Measurements from ENCODE around the gene AGBL3. TPM values are rescaled to one million over a fixed set of nuclear protein-coding genes. Genes with fewer than 3 reads are reported as not detected.

Gene AGBL3
- total RNA-seq, 1 donor from 2014 or later = 0.91 TPM

DNA sequence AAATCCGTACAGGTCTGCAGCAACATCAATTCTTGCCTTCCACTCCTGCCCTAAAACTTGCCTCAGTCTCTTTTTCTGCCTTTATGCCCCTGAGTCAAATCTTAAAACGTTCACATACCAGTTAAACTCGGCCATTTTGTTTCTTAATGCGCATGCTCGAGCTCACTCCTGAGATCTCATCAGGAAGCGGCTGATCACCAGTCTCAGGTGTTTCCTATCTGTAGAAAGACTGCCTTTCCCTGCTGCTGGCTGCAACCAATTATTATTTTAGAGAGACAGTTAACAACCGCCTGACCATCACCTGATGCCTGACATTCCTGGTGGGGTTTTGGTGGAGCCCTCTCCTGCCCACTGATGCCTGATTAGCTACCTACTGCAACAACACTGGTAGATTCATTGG, 91.3 kb downstream of the AGBL3 start:
- no peaks in the 10 kb centered on the region for H3K4me1 ChIP-seq (ENCODE audit: insufficient read depth, low read length)
- Mint-ChIP-seq H3K27ac (ENCODE audit: unreplicated experiment) (no peak overlapping the region), H3K36me3 (ENCODE audit: low read depth, unreplicated experiment) (no peaks in the 10 kb centered on the region), H3K4me1 (ENCODE audit: low read depth, unreplicated experiment) (no peaks in the 10 kb centered on the region), H3K27me3 (ENCODE audit: low read depth, unreplicated experiment) (no peaks in the 10 kb centered on the region), H3K9me3 (ENCODE audit: unreplicated experiment) (peaks cover 3% of the 10 kb centered on the region), H3K4me3 (ENCODE audit: unreplicated experiment) (no peak overlapping the region)
- TF ChIP-seq, protein P1, sequence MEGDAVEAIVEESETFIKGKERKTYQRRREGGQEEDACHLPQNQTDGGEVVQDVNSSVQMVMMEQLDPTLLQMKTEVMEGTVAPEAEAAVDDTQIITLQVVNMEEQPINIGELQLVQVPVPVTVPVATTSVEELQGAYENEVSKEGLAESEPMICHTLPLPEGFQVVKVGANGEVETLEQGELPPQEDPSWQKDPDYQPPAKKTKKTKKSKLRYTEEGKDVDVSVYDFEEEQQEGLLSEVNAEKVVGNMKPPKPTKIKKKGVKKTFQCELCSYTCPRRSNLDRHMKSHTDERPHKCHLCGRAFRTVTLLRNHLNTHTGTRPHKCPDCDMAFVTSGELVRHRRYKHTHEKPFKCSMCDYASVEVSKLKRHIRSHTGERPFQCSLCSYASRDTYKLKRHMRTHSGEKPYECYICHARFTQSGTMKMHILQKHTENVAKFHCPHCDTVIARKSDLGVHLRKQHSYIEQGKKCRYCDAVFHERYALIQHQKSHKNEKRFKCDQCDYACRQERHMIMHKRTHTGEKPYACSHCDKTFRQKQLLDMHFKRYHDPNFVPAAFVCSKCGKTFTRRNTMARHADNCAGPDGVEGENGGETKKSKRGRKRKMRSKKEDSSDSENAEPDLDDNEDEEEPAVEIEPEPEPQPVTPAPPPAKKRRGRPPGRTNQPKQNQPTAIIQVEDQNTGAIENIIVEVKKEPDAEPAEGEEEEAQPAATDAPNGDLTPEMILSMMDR (IDR thresholded peaks at IDR 0.05; ENCODE audit: insufficient read depth, low read depth, low read length) = no peak
- no peak for TF ChIP-seq EZH2 (IDR thresholded peaks at IDR 0.05; ENCODE audit: insufficient read depth, low read length)
- no peaks in the 10 kb centered on the region for H3K27me3 ChIP-seq (ENCODE audit: insufficient read depth, low read length)
- no peaks in the 10 kb centered on the region for H3K9me3 ChIP-seq (ENCODE audit: insufficient read depth, low read depth, low read length)
- no peaks in the 10 kb centered on the region for H4K20me1 ChIP-seq (ENCODE audit: insufficient read depth, low read length)
- H3K36me3 ChIP-seq (ENCODE audit: insufficient read depth, low read length) = no peaks in the 10 kb centered on the region
- no peak for FAIRE-seq
- H3K4me3 ChIP-seq (ENCODE audit: insufficient read depth, low read depth, low read length) = no peak overlapping the region
- no peak overlapping the region for H3K27ac ChIP-seq (ENCODE audit: low read depth, low read length)
- no peak overlapping the region for H2AFZ ChIP-seq (ENCODE audit: low read depth, low read length)
- no peak overlapping the region for H3K9ac ChIP-seq (ENCODE audit: low read length)
- no peak overlapping the region for H3K4me2 ChIP-seq (ENCODE audit: low read length)
- DNase-seq (ENCODE audit: low read depth) = no peak
- H3K79me2 ChIP-seq (ENCODE audit: insufficient read depth, low read length) = no peaks in the 10 kb centered on the region

DNA sequence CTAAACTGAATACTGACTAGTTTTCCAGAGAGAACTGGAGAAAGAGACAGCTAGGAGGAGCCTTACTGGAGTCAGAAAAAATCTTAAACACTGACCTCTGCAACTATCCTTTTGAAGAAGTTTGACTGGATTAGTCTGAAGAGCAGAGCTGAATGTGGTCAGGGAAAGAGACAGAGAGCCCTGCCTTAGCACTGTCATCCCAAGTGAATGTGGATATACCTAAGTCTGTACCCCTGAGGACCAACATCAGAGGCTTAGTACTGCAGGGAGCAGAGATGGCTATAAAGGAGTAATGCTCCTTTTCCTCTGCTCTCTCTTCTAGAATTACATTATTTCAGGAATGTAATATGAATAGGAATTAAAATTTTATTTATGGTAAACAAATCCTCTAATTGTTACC, 91.7 kb downstream of the AGBL3 start:
- Mint-ChIP-seq H3K9me3 (ENCODE audit: unreplicated experiment) (peaks cover 3% of the 10 kb centered on the region), H3K4me1 (ENCODE audit: low read depth, unreplicated experiment) (no peaks in the 10 kb centered on the region), H3K27ac (ENCODE audit: unreplicated experiment) (no peak overlapping the region), H3K4me3 (ENCODE audit: unreplicated experiment) (no peak overlapping the region), H3K36me3 (ENCODE audit: low read depth, unreplicated experiment) (no peaks in the 10 kb centered on the region), H3K27me3 (ENCODE audit: low read depth, unreplicated experiment) (no peaks in the 10 kb centered on the region)
- Histone ChIP-seq H3K9ac (ENCODE audit: low read length) (no peak overlapping the region), H2AFZ (ENCODE audit: low read depth, low read length) (no peak overlapping the region), H3K79me2 (ENCODE audit: insufficient read depth, low read length) (no peaks in the 10 kb centered on the region), H3K27me3 (ENCODE audit: insufficient read depth, low read length) (no peaks in the 10 kb centered on the region), H3K4me2 (ENCODE audit: low read length) (no peak overlapping the region), H3K4me3 (ENCODE audit: insufficient read depth, low read depth, low read length) (no peak overlapping the region), H4K20me1 (ENCODE audit: insufficient read depth, low read length) (no peaks in the 10 kb centered on the region), H3K9me3 (ENCODE audit: insufficient read depth, low read depth, low read length) (no peaks in the 10 kb centered on the region), H3K4me1 (ENCODE audit: insufficient read depth, low read length) (no peaks in the 10 kb centered on the region), H3K36me3 (ENCODE audit: insufficient read depth, low read length) (no peaks in the 10 kb centered on the region), H3K27ac (ENCODE audit: low read depth, low read length) (no peak overlapping the region)
- TF ChIP-seq, protein P1 (IDR thresholded peaks at IDR 0.05; ENCODE audit: insufficient read depth, low read depth, low read length) = no peak
- TF ChIP-seq EZH2 (IDR thresholded peaks at IDR 0.05; ENCODE audit: insufficient read depth, low read length) = no peak
- FAIRE-seq (no peak), DNase-seq (ENCODE audit: low read depth) (no peak)

DNA sequence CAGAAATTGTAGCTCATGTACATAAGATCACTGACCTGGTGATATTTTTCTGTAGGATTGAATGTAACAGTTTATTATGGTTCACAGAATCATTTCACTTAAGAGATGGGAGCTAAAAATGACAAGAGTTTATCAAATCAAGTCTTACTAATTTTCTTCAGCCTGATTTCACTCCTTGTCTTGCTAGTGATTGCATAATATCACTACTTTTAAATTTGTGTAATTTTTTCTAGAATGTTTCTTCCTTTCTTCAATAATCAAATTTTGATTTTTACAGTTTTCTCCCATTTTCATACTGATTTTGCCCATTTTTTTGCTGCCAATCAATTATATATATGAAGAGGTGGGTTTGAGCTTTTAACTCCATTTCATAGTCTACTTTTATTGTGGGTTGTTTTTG, 92.8 kb downstream of the AGBL3 start:
- no peaks in the 10 kb centered on the region for H3K36me3 Mint-ChIP-seq (ENCODE audit: low read depth, unreplicated experiment)
- H3K4me1 Mint-ChIP-seq (ENCODE audit: low read depth, unreplicated experiment) = no peaks in the 10 kb centered on the region
- peaks cover 3% of the 10 kb centered on the region for H3K9me3 Mint-ChIP-seq (ENCODE audit: unreplicated experiment)
- H4K20me1 ChIP-seq (ENCODE audit: insufficient read depth, low read length) = no peaks in the 10 kb centered on the region
- H3K27me3 ChIP-seq (ENCODE audit: insufficient read depth, low read length) = no peaks in the 10 kb centered on the region
- no peak for DNase-seq (ENCODE audit: low read depth)
- no peaks in the 10 kb centered on the region for H3K4me1 ChIP-seq (ENCODE audit: insufficient read depth, low read length)
- no peak overlapping the region for H3K4me2 ChIP-seq (ENCODE audit: low read length)
- no peak overlapping the region for H3K4me3 ChIP-seq (ENCODE audit: insufficient read depth, low read depth, low read length)
- H3K9ac ChIP-seq (ENCODE audit: low read length) = no peak overlapping the region
- H3K27ac Mint-ChIP-seq (ENCODE audit: unreplicated experiment) = no peak overlapping the region
- TF ChIP-seq, protein P1 (IDR thresholded peaks at IDR 0.05; ENCODE audit: insufficient read depth, low read depth, low read length) = no peak
- TF ChIP-seq EZH2 (IDR thresholded peaks at IDR 0.05; ENCODE audit: insufficient read depth, low read length) = no peak
- H3K79me2 ChIP-seq (ENCODE audit: insufficient read depth, low read length) = no peaks in the 10 kb centered on the region
- no peak overlapping the region for H3K27ac ChIP-seq (ENCODE audit: low read depth, low read length)
- H2AFZ ChIP-seq (ENCODE audit: low read depth, low read length) = no peak overlapping the region
- no peaks in the 10 kb centered on the region for H3K9me3 ChIP-seq (ENCODE audit: insufficient read depth, low read depth, low read length)
- no peak for FAIRE-seq
- H3K36me3 ChIP-seq (ENCODE audit: insufficient read depth, low read length) = no peaks in the 10 kb centered on the region
- no peaks in the 10 kb centered on the region for H3K27me3 Mint-ChIP-seq (ENCODE audit: low read depth, unreplicated experiment)
- H3K4me3 Mint-ChIP-seq (ENCODE audit: unreplicated experiment) = no peak overlapping the region

Data from astrocyte (in vitro differentiated cells and primary cell).